ENCODE measurements around the gene ST8SIA1. TPM values are rescaled to one million over a fixed set of nuclear protein-coding genes. Genes with fewer than 3 reads are reported as not detected.

ST8SIA1 gene
- total RNA-seq, 6 donors from 2014 or later: 1.4 to 10.5 (median 4.1) TPM

- no peaks in the 10 kb centered on the region for H3K27me3 ChIP-seq
- DNase-seq (no peak), ATAC-seq (ENCODE audit: low FRiP score in 2 of 2) (no peak)
- H3K4me1 ChIP-seq: no peaks in the 10 kb centered on the region
- no peak overlapping the region for H3K27ac ChIP-seq
- no peaks in the 10 kb centered on the region for H3K36me3 ChIP-seq
- no peaks in the 10 kb centered on the region for H3K9me3 ChIP-seq
- TF ChIP-seq CTCF (IDR thresholded peaks at IDR 0.05): no peak
- no peak for TF ChIP-seq EP300 (IDR thresholded peaks at IDR 0.05)
- TF ChIP-seq POLR2A (IDR thresholded peaks at IDR 0.05): no peak
- no peak for TF ChIP-seq POLR2AphosphoS5 (IDR thresholded peaks at IDR 0.05)
- H3K4me3 ChIP-seq: no peak overlapping the region
Observed at GRCh38 chr12:22173177-22173576, 161.3 kb downstream of the ST8SIA1 start.

- H3K27ac ChIP-seq: no peak overlapping the region
- WGBS, 2 donors: 71 to 75% methylated on average over 5 of the region's 5 CpGs
Observed at GRCh38 chr12:22172501-22172900, 162.0 kb downstream of the ST8SIA1 start.

DNA sequence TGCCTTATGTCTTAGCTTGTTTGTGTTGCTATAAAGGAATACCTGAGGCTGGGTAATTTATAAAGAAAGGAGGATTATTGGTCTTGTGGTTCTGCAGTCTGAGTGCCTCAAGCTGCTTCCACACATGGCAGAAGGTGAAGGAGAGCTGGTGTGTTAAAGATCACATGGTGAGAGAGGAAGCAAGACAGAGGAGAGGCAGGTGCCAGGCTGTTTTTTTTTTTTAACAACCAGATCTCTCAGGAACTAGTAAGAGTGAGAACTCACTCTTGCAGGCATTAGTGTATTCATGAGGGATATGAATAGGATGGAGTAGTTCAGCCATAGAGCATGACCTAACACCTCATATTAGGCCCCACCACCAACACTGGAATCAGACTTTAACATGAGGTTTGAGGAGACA lies 165.1 kb downstream of the ST8SIA1 start:
- H3K4me3 ChIP-seq: no peak overlapping the region
- H3K36me3 ChIP-seq: no peaks in the 10 kb centered on the region
- no peaks in the 10 kb centered on the region for H3K4me1 ChIP-seq
- DNase-seq (no peak), ATAC-seq (ENCODE audit: low FRiP score in 2 of 2) (no peak)
- H3K27ac ChIP-seq: no peak overlapping the region
- H3K9me3 ChIP-seq: no peaks in the 10 kb centered on the region
- no peak for TF ChIP-seq POLR2A (IDR thresholded peaks at IDR 0.05)
- no peaks in the 10 kb centered on the region for H3K27me3 ChIP-seq

More at GRCh38 chr12:22172501-22172900, 162.0 kb downstream of the ST8SIA1 start:
- no peaks in the 10 kb centered on the region for H3K4me1 ChIP-seq
- DNase-seq (no peak), ATAC-seq (ENCODE audit: low FRiP score in 2 of 2) (no peak)
- TF ChIP-seq POLR2AphosphoS5 (IDR thresholded peaks at IDR 0.05): no peak
- TF ChIP-seq EP300 (IDR thresholded peaks at IDR 0.05): no peak
- TF ChIP-seq POLR2A (IDR thresholded peaks at IDR 0.05): no peak
- TF ChIP-seq CTCF (IDR thresholded peaks at IDR 0.05): no peak
- no peak overlapping the region for H3K4me3 ChIP-seq
- H3K9me3 ChIP-seq: no peaks in the 10 kb centered on the region
- H3K36me3 ChIP-seq: no peaks in the 10 kb centered on the region
- no peaks in the 10 kb centered on the region for H3K27me3 ChIP-seq

DNA sequence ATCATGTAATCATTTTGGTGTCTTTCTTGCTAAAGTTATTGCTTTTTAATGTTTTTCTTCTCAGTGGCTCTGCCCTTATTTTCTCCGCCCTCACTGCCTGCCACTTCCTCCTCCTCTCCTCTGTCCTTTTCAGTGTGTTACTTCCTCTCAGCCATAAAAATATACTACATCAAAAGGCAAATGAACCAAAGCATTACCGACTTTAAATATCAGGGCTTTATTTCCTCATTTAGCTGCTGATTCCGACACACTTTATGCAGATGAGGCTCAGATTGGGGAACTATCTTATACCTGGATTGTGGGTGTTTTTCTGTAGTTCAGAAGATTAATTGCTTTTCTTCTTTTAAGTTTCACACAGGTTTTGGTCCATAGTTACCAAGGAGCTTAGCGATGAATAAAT lies 170.4 kb downstream of the ST8SIA1 start:
- Histone ChIP-seq H3K9me3 (no peaks in the 10 kb centered on the region), H3K4me1 (no peaks in the 10 kb centered on the region), H3K36me3 (no peaks in the 10 kb centered on the region), H3K27me3 (no peaks in the 10 kb centered on the region), H3K4me3 (no peak overlapping the region), H3K27ac (no peak overlapping the region)
- WGBS, 2 donors: 57 to 63% methylated on average over 4 of the region's 4 CpGs
- TF ChIP-seq EP300 (IDR thresholded peaks at IDR 0.05) (no peak), CTCF (IDR thresholded peaks at IDR 0.05) (no peak)
- DNase-seq (no peak), ATAC-seq (ENCODE audit: low FRiP score in 2 of 2) (no peak)

DNA sequence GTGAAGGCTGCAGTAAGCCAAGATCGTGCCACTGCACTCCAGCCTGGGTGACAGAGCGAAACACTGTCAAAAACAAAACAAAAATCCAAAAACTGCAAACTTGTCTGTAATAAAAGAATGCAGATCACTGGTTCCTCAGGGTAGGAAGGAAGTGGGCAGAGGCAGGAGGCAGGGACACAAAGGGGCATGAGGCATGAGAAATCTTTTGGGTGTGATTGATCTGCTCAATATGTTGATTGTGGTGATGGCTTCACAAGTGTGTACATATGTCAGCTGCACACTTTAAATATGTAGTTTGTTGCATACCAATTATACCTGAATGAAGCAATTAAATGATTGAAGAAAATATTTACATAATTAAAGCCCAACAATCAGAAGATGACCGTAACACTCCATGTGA lies 170.9 kb downstream of the ST8SIA1 start:
- no peaks in the 10 kb centered on the region for H3K4me1 ChIP-seq
- no peak overlapping the region for H3K4me3 ChIP-seq
- no peak for DNase-seq
- H3K36me3 ChIP-seq: no peaks in the 10 kb centered on the region
- H3K9me3 ChIP-seq: no peaks in the 10 kb centered on the region
- no peak for TF ChIP-seq EP300 (IDR thresholded peaks at IDR 0.05)
- no peak for TF ChIP-seq CTCF (IDR thresholded peaks at IDR 0.05)
- no peak for TF ChIP-seq POLR2AphosphoS5 (IDR thresholded peaks at IDR 0.05)
- TF ChIP-seq POLR2A (IDR thresholded peaks at IDR 0.05): no peak
- no peak overlapping the region for H3K27ac ChIP-seq
- WGBS, 2 donors: 78 to 87% methylated on average over 3 of the region's 3 CpGs
- no peaks in the 10 kb centered on the region for H3K27me3 ChIP-seq
- ATAC-seq (ENCODE audit: low FRiP score in 2 of 2): no peak
